Ovary (tissue), 3 donors: ENCODE results near the gene CHD5.

ENCODE experiments used
- CTCF ChIP-seq, 3 donors: fragments of 450-650 bp in 2 of 3; fragments of 200-600 bp in 1 of 3; IDR thresholded peaks; one replicate each; pipeline versions ENCODE4 v1.5.1 to v1.8.0; 2016 to 2022; ENCODE audit warnings: antibody characterized with exemption in 3 of 3, mild to moderate bottlenecking in 1 of 3
- POLR2A ChIP-seq: fragments of 450-650 bp; IDR thresholded peaks from one replicate; pipeline ENCODE4 v1.6.1; 2017; ENCODE audit warnings: antibody characterized with exemption, mild to moderate bottlenecking, moderate library complexity
- donor health status: DM: no; HTN: no; CAD: no.

- TF ChIP-seq POLR2A (no peak), CTCF (IDR thresholded peaks at IDR 0.05) (no peak)
These were observed 73.8 kb downstream of the CHD5 start for GRCh38 chr1:6106321-6106731.
